GM12891 (cell line): ENCODE measurements around the gene UFSP2.

Experiments used
- PAX5 ChIP-seq: IDR thresholded peaks from 2 replicates; pipeline ENCODE4 v1.6.1; 2011; ENCODE audit warnings: low read length, moderate library complexity, mild to moderate bottlenecking; ENCODE audit not compliant: insufficient read depth, severe bottlenecking
- POLR2A ChIP-seq: IDR thresholded peaks from 2 replicates; pipeline ENCODE4 v1.6.1; 2011; ENCODE audit warnings: low read depth, low read length, control low read depth
- POLR2AphosphoS5 ChIP-seq: IDR thresholded peaks from 2 replicates; pipeline ENCODE4 v1.6.1; 2011; ENCODE audit warnings: low read depth, low read length, control low read depth

DNA sequence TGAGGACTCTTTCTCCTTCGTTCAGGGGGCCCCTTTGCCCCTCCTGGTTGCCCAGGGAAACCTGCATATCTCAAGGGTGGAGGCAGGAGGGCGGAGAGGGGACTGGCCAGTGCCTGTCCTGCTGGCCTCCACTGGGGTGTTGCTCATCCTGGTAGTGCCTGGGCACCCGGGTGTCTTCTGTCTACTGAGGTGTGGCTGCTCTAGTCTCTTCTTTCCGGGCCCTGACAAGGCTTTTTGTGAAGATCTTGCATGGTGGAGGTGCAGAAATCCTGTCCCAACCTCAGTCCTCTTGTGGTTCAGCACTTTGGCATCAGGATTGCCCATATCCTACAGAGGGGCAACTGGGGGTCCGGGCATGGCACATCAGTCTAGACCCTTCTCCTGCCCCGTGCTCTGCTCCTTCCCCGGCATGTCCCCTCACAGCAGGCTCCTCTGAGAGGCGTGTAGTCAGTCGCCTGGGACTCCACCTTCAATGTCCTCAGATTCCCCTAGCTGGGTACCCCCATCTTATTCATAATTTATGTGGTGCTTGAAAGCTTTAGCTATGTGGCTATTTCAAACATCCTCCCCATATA is 43.9 kb upstream of the UFSP2 start:
- TF ChIP-seq POLR2A, result no peak
- TF ChIP-seq POLR2AphosphoS5, result no peak
- no peak for TF ChIP-seq PAX5
